Activated T-helper 1 cell treated with anti-CD3 and anti-CD28 coated beads, Interleukin-12 subunit alpha, Interleukin-12 subunit beta, Interleukin-2, Interleukin-4 antibody, amounts not matched to agents 30 ng/mL and 10 ng/mL and 1 ng/mL, durations not matched to agents 14 hours and 24 hours and 36 hours (primary cell): ENCODE measurements around the gene CFB. TPM values are rescaled to one million over a fixed set of nuclear protein-coding genes. Genes with fewer than 3 reads are reported as not detected.
A peak's percentile ranks its signal among the peaks of the same experiment; 100 is the strongest.

Experiments
- DNase-seq: peaks from one replicate; pipeline ENCODE4 v3.0.0; 2021; ENCODE audit warnings: low spot score
- H3K27ac Mint-ChIP-seq: one replicate; pipeline ENCODE4 v1.8.0; 2021; ENCODE audit warnings: mild to moderate bottlenecking, mixed read lengths
- H3K27me3 Mint-ChIP-seq: one replicate; pipeline ENCODE4 v1.8.0; 2022; ENCODE audit warnings: mild to moderate bottlenecking, moderate library complexity, mixed read lengths; ENCODE audit not compliant: insufficient read depth
- H3K36me3 Mint-ChIP-seq: one replicate; pipeline ENCODE4 v1.8.0; 2021; ENCODE audit warnings: low read depth, mixed read lengths
- H3K4me1 Mint-ChIP-seq: one replicate; pipeline ENCODE4 v1.8.0; 2021; ENCODE audit warnings: low read depth, mixed read lengths
- H3K4me3 Mint-ChIP-seq: one replicate; pipeline ENCODE4 v1.8.0; 2021; ENCODE audit warnings: mild to moderate bottlenecking, moderate library complexity, mixed read lengths
- H3K9me3 Mint-ChIP-seq: one replicate; pipeline ENCODE4 v1.8.0; 2021; ENCODE audit warnings: mixed read lengths
- intact Hi-C: fragments of 100-400 bp; cut with micrococcal nuclease; formaldehyde crosslinking; loops from one replicate; pipeline ENCODE4 v1.15.1; 2024
- total RNA-seq: library from RNA; stranded (reverse); gene quantifications from 2 replicates; pipeline ENCODE4 v1.2.3, GENCODE V29; 2022

Gene CFB
- total RNA-seq, 1 donor from 2014 or later = 0.21 TPM

DNA sequence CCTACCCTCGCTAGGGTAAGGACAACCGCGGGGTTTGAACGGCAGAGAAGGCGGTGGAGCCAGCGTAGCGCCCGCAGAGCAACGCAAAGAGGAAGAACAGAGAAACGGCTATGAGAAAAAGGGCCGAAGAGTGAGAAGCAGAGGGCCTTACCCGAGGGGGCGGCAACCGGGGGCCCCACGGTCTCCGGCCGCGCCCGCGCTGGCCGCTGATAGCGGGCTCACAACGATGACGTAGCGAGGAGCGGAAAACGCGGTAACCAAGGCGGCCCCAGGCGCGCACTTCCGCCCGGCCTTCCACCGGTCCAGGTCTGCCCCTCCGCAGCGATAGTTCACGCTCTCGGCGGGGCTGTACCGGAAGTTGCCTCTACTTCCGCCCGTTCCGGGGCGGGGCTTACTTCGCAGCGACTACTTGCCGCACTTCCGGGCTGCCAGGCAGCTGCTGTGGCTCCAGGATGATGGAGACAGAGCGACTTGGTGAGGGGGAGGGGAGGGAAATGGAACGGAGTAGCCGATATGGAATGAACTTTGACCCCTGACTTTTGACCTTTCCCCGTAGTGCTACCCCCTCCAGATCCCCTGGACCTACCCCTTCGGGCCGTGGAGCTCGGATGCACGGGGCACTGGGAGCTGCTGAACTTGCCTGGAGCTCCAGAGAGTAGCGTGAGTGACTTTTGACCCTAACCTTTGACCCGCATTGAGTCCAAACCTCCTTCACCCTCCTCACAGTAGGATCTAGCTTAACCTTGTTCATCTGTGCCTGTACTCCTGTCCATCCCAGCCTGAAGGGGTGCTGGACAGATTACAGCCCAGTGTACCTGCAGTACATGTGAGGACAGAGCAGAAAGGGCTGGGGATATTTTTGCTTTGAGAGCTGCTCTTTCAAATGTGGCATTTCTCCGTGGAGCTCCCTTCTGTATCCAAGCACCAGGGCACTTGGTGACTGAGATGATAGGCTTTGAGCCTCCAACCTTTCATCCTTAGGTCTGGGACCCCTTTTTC, 13.1 kb downstream of the CFB start, which contains the start of the genes NELFE and SKIC2:
Gene NELFE (minus strand): TSS at position 231 of the 999 bp plus-strand sequence. CDS start 525 bp downstream, outside the sequence.
Gene SKIC2 (plus strand): TSS at position 435 of the 999 bp plus-strand sequence. CDS start 18 bp downstream, at position 453.
- Mint-ChIP-seq H3K9me3 (no peaks in the 10 kb centered on the region), H3K27me3 (no peaks in the 10 kb centered on the region), H3K4me1 (peaks cover 46% of the 10 kb centered on the region), H3K36me3 (peaks cover 57% of the 10 kb centered on the region), H3K4me3 (peak within 1 kb of the TSS; percentile 98), H3K27ac (peak within 1 kb of the TSS; percentile 98)
- intact Hi-C loops = loop anchor here (1.0 to 10.0 kb wide), 13 partner anchors 13 to 1013 kb away; partner anchors contain the start of genes ABHD16A, AGPAT1, ATP6V1G2 and BAG6
- peak; percentile 99 for DNase-seq

- H3K27ac Mint-ChIP-seq = peak overlapping the region; percentile 29
- no peak for DNase-seq
- peaks cover 49% of the 10 kb centered on the region for H3K4me1 Mint-ChIP-seq
- H3K36me3 Mint-ChIP-seq = peaks cover 52% of the 10 kb centered on the region
- intact Hi-C loops = no loop called here
- no peaks in the 10 kb centered on the region for H3K9me3 Mint-ChIP-seq
- peak overlapping the region; percentile 6 for H3K4me3 Mint-ChIP-seq
- H3K27me3 Mint-ChIP-seq = no peaks in the 10 kb centered on the region
Observed at GRCh38 chr6:31961616-31962015, 15.7 kb downstream of the CFB start.

DNA sequence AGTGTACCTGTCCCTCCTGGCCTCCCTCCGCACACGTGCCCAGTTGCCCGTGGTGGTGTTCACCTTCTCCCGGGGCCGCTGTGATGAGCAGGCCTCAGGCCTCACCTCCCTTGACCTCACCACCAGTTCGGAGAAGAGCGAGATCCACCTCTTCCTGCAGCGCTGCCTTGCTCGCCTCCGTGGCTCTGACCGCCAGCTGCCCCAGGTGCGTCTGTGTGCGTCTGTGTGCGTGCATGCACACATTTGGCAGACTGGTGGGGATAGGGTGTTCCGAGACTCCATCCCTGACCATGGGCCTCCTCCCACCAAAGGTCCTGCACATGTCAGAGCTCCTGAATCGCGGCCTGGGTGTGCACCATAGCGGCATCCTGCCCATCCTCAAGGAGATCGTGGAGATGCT, 18.0 kb downstream of the CFB start:
- DNase-seq = no peak
- intact Hi-C loops = no loop called here
- peaks cover 32% of the 10 kb centered on the region for H3K4me1 Mint-ChIP-seq
- no peak overlapping the region for H3K4me3 Mint-ChIP-seq
- no peaks in the 10 kb centered on the region for H3K9me3 Mint-ChIP-seq
- H3K36me3 Mint-ChIP-seq = peaks cover 54% of the 10 kb centered on the region
- no peak overlapping the region for H3K27ac Mint-ChIP-seq
- no peaks in the 10 kb centered on the region for H3K27me3 Mint-ChIP-seq

DNA sequence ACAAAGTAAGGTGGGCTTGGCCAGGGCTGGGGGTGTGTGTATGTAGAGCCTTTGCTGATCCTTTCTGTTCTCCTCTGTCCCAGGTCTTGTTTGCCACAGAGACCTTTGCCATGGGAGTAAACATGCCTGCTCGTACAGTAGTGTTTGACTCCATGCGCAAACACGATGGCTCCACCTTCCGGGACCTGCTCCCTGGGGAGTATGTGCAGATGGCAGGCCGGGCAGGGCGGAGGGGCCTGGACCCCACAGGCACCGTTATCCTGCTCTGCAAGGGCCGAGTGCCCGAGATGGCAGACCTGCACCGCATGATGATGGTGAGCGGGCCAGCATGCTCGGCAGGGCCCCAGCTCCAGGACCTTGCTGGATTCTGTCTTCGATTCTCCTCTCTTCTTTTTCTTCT, 19.8 kb downstream of the CFB start:
- no peaks in the 10 kb centered on the region for H3K27me3 Mint-ChIP-seq
- no peak overlapping the region for H3K27ac Mint-ChIP-seq
- peaks cover 28% of the 10 kb centered on the region for H3K4me1 Mint-ChIP-seq
- H3K9me3 Mint-ChIP-seq = no peaks in the 10 kb centered on the region
- peaks cover 60% of the 10 kb centered on the region for H3K36me3 Mint-ChIP-seq
- no peak for DNase-seq
- intact Hi-C loops = no loop called here
- no peak overlapping the region for H3K4me3 Mint-ChIP-seq

DNA sequence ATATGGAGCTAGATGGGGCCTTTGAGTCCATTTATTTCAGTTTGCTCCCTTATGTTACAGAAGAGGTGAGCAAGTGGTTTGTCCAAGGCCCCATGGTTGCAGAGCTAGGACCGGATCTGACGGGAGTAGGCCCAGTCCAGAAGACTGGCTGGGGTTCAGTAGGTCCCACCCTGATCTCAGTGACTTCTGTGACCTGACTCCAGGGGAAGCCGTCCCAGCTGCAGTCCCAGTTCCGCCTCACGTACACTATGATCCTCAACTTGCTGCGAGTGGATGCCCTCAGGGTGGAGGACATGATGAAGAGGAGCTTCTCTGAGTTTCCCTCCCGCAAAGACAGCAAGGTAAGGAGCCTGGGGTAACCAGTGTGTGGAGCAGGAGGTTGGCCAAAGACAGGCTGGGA, 20.6 kb downstream of the CFB start:
- Mint-ChIP-seq H3K4me3 (no peak overlapping the region), H3K36me3 (peaks cover 56% of the 10 kb centered on the region), H3K27ac (no peak overlapping the region), H3K4me1 (peaks cover 26% of the 10 kb centered on the region), H3K9me3 (no peaks in the 10 kb centered on the region), H3K27me3 (no peaks in the 10 kb centered on the region)
- DNase-seq = no peak
- intact Hi-C loops = no loop called here

- Mint-ChIP-seq H3K27me3 (no peaks in the 10 kb centered on the region), H3K27ac (no peak overlapping the region), H3K36me3 (peaks cover 51% of the 10 kb centered on the region), H3K9me3 (no peaks in the 10 kb centered on the region), H3K4me1 (peaks cover 19% of the 10 kb centered on the region), H3K4me3 (no peak overlapping the region)
- intact Hi-C loops = no loop called here
- DNase-seq = no peak
Observed at GRCh38 chr6:31966997-31967925, 21.4 kb downstream of the CFB start.

GRCh38 chr6:31967926-31968320, 22.0 kb downstream of the CFB start:
- H3K36me3 Mint-ChIP-seq = peaks cover 45% of the 10 kb centered on the region
- intact Hi-C loops = no loop called here
- H3K27ac Mint-ChIP-seq = peak overlapping the region; percentile 12
- no peaks in the 10 kb centered on the region for H3K9me3 Mint-ChIP-seq
- peaks cover 20% of the 10 kb centered on the region for H3K4me1 Mint-ChIP-seq
- H3K4me3 Mint-ChIP-seq = no peak overlapping the region
- DNase-seq = no peak
- H3K27me3 Mint-ChIP-seq = no peaks in the 10 kb centered on the region

DNA sequence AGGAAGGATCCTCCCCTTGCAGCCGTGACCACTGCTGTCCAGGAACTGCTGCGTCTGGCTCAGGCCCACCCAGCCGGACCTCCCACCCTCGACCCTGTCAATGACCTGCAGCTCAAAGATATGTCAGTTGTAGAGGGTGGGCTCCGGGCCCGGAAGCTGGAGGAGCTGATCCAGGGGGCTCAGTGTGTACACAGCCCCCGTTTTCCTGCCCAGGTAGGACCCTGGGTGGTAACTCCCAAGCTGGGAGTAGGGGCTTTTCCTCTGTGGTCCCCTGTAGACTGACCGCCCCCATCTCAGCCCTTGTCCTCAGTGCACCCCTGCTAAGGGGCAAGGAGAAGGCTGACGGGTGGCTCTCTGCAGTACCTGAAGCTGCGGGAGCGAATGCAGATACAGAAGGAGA, 22.4 kb downstream of the CFB start:
- H3K4me1 Mint-ChIP-seq = peaks cover 24% of the 10 kb centered on the region
- H3K9me3 Mint-ChIP-seq = no peaks in the 10 kb centered on the region
- H3K36me3 Mint-ChIP-seq = peaks cover 45% of the 10 kb centered on the region
- H3K27ac Mint-ChIP-seq = no peak overlapping the region
- intact Hi-C loops = no loop called here
- H3K4me3 Mint-ChIP-seq = no peak overlapping the region
- H3K27me3 Mint-ChIP-seq = no peaks in the 10 kb centered on the region
- DNase-seq = no peak

DNA sequence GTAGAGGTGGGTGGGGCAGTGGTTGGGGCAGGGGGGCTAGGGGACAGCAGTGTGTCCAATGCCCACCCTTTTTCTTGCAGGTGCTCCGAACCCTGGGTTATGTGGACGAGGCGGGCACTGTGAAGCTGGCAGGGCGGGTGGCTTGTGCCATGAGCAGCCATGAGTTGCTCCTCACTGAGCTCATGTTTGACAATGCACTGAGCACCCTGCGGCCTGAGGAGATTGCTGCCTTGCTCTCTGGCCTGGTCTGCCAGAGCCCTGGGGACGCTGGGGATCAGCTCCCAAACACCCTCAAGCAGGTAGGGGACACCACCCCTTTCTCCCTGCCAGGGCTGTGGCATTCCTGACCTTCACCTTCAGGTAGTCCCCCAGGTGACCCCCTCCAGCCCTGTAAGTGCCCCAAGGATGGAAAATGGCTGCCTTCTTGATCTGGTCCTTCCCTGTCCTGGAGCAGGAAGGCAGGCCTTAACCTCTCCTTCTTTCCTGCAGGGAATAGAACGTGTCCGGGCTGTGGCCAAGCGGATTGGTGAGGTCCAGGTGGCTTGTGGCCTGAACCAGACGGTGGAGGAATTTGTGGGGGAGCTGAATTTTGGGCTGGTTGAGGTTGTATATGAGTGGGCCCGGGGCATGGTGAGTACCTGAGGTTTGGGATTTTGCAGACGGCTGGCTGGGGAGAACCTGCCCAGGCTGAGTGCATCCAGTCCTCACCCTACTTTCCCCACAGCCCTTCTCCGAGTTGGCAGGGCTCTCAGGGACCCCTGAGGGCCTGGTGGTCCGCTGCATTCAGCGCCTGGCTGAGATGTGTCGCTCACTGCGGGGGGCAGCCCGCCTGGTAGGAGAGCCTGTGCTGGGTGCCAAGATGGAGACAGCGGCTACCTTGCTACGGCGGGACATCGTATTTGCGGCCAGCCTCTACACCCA, 23.2 kb downstream of the CFB start:
- H3K4me3 Mint-ChIP-seq = peak overlapping the region; percentile 10
- H3K27me3 Mint-ChIP-seq = no peaks in the 10 kb centered on the region
- intact Hi-C loops = no loop called here
- H3K27ac Mint-ChIP-seq = peak overlapping the region; percentile 100
- DNase-seq = no peak
- peaks cover 31% of the 10 kb centered on the region for H3K4me1 Mint-ChIP-seq
- peaks cover 41% of the 10 kb centered on the region for H3K36me3 Mint-ChIP-seq
- no peaks in the 10 kb centered on the region for H3K9me3 Mint-ChIP-seq

DNA sequence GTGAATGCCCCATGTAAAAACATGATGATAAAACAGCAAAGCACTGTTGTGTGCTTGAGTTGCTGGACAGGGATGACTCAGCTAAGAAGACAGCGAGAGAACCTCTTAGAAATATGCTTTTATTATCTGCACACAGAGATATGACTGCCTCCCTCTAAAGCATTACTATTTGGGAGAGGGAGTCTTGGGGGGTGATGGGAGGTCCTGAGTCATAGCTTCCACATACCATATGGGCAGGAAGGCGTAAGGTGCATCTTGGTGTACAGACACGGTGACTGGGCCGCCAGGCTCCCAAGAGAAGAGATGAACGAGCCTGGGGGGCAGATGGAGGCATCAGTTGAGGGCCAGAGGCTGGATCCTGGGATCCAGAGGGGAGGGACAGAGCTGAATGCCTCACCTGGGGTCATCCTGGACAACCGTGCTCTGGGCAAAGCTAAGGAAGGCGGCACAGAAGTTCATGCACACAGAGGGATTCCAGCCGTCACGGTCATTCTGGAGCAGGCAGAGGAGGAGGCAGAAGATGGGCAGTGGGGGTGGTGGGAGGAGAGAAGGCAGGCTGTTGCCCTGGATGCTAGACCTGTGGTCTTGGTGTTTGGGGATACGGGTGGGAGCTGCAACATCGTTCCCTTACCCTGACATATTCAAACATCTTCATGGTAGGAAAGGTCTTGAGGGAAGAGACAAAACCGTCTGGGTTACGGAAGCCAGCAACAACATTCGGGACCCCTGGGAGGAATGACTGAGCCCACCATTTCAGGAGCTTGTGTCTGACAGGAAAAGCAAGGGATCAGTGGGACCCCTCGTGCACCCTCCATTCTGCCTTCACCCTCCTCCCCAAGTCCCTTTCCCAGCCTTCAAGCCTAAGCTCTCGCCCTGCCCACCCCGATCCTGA, 24.1 kb downstream of the CFB start:
- Mint-ChIP-seq H3K27ac (peak overlapping the region; percentile 100), H3K4me3 (peak overlapping the region; percentile 80), H3K27me3 (no peaks in the 10 kb centered on the region), H3K4me1 (peaks cover 36% of the 10 kb centered on the region), H3K9me3 (no peaks in the 10 kb centered on the region), H3K36me3 (peaks cover 36% of the 10 kb centered on the region)
- no peak for DNase-seq
- intact Hi-C loops = loop anchor here (2.0 to 10.0 kb wide), 2 partner anchors 67 to 1305 kb away; partner anchors contain the start of genes B3GALT4, RPS18, VPS52 and ZBTB12
